NCI-H1930 (cell line): ENCODE data around the gene HNRNPL.
"Not testable (repeated sequence)": the region's sequence is repeated elsewhere in the genome, so short reads cannot be mapped to it uniquely, and the experiment has no call there.

Source experiments
- DNase-seq, 2 experiments: peaks; one replicate each; lab custom pipeline; 2025; lab: John Stamatoyannopoulos, UW

Gene HNRNPL

DNA sequence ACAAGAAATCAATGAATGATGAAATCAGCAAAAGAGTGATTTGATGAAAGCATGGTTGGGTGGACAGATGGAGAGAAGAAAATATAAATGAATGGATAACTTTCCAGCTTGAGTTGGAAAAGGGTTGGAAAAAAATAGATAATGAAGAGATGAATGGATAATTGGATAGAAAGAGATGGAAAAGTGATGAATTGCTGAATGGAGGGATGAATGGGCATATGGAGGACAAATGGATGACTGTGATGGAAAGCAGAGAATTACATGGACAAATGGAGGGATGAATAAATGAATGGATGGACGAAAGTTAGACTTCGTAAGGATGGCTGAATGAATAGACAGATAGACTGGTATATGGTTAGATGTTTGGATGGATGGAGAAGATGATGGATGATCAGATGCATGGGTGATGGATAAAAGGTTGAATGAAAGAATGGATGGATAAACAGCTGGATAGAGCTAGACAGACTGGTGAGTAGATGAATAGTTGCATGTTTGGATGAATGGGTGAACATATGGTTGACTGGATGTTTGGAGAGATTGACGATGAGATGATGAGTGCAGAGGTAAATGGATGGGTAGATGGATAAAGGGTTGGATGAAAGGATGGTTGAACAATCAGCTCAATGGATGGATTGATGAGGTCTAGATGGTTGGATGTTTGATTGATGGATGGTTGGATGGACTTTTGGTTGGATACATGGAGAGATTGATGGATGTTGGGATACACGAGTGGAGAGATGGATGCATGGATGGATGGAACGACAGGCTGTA, 49.0 kb downstream of the HNRNPL start:
- no peak for DNase-seq

DNA sequence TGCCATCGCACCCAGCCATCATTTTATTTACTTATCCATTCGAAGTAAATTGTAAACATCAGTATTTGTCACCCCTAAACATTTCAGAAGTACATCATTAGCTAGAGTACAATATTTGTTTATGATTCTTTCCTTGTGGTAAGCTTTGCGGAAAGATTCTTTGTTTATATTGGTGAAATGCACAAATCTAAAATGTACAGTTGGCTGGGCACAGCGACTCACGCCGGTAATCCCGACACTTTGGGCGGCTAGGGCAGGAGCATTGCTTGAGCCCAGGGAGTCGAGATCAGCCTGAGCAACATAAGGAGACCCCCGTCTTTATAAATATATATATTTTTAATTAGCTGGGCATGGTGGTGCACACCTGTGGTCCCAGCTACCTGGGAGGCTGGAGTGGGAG, 50.7 kb downstream of the HNRNPL start:
- no peak for DNase-seq

DNA sequence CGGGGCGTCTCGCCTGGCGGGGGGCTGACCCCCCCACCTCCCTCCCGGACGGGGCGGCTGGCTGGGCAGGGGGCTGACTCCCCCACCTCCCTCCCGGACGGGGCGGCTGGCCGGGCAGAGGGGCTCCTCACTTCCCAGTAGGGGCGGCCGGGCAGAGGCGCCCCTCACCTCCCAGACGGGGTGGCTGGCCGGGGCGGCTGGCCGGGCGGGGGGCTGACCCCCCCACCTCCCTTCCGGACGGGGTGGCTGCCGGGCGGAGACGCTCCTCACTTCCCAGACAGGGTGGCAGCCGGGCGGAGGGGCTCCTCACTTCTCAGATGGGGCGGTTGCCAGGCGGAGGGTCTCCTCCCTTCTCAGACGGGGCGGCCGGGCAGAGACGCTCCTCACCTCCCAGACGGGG, 52.0 kb downstream of the HNRNPL start:
- DNase-seq = not testable (repeated sequence)

DNA sequence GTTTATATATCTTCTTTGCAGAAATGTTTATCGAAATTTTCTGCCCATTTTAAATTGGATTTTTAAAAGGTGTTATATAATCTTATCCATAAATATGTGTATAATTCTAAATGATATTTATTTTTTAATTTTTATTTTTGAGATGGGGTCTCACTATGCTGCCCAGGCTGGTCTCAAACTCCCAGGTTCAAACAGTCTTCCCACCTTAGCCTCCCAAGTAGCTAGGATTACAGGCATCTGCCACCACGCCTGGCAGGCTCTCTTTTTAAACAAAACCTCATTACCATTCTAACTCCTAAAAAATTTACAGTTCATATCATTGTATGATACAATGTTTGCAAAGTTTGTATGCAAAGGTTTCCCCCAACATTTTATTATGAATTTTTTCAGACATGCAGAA, 53.6 kb downstream of the HNRNPL start:
- no peak for DNase-seq

DNA sequence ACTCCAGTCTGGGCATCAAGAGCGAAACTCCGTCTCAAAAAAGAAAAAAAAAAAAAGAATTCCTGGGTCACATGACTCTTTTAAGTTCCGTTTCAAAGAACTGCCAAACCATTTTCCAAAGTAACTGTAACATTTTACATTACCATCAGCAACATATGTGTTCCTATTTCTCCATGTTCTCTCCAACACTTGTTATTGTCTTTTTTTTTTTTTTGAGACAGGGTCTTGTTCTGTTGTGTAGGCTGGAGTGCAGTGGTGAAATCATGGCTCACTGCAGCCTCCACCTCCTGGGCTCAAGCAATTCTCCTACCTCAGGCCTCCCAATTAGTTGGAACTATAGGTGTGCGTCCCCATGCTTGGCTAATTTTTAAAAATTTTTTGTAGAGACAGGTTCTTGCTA, 54.2 kb downstream of the HNRNPL start:
- DNase-seq = no peak

DNA sequence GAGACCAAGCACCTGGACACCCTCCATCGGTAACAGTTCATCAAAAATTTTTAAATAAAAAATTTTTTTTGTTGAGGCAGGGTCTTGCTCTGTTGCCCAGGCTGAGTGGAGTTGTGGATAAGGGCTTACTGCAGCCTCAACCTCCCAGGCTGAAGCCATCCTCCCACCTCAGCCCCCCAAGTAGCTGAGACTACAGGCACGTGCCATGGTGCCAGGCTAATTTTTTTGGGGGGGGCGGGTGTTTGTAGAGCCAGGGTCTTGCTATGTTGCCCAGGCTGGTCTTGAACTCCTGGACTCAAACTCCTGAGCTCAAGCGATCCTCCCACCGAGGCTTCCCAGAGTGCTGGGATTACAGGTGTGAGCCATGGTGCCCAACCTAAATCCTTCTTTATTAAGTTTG, 56.1 kb downstream of the HNRNPL start:
- no peak for DNase-seq

DNA sequence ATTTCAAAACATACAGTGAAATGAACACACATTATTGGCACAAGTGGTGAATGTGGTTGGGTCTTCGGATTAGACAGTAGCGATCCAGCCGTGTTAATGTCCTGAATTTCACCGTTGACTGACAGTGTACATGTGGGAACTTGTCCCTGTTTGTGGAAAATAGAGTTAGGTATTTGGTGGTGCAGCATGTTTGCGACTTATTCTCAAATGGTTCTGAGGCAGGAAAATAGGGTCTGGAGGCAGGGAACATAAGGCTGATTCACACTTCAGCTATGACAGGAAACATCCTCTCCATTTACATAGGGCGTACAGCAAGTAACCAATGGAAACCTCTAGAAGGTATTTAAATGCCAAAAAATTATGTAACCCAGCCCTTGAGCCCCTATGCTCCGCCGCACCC, 56.6 kb downstream of the HNRNPL start:
- no peak for DNase-seq

DNA sequence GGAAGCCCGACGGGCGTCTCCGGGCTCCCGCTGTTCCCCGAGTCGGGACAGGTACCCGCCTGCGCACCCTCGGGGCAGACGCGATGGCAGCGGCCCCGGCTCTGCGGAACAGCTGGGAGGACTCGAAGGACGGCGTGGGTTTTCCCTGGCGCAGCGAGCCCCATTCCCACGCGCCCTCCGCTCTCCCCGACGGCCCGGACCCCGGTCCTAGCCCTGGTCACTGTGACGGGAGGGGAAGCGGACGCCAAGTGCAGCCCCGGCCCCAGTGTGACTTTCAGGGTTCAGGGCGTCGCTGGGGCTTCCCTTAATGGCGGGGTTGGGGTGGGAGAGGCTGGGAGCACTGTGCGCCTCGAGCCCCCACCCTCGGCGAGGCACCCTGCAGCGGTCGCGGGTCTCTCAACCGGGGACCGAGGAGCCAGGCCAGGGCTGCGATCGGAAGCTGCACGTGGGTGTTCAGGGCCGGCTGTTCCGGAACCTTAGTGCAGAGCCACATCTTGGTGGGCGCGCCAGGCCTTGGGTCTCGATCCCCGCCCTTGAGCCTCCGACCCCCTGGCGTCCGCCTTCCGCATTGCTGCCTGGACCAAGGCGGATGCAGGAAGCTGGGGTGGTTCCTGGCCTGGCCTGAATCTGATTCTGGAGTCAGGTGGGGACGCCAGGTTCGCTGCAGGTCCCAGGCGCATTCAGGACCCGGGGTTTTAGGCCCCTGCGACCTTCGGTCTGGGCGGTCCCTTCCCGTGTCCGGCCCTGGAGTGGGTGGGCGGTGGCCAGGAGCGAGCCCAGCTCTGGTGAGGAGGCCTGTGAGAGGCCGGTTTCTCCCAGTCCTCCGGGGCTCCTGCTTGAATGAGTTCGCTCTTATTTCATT, 57.3 kb downstream of the HNRNPL start:
- DNase-seq = no peak

DNA sequence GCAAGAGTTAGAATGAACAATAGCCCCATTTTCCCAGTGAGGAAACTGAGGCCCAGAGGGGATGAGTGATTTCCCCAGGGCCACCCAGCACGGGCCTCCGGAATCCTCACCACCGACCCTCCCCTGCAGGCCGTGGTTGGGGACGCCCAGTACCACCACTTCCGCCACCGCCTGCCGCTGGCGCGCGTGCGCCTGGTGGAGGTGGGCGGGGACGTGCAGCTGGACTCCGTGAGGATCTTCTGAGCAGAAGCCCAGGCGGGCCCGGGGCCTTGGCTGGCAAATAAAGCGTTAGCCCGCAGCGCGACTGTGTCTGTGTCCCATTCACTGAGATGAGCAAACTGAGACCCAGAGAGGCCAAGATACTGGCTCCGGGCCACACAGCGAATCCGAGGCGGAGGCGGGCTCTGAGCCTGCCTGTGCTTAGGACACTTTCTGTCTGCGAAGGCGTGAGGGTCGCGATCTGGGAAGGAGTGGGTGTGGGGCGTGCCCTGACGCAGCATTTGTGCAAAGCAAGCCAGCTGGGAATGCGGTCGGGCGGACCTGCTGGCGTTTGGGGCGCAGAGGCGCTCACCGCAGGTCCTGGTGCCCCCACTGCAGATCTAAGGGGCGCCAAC, 58.2 kb downstream of the HNRNPL start:
- not testable (repeated sequence) for DNase-seq

DNA sequence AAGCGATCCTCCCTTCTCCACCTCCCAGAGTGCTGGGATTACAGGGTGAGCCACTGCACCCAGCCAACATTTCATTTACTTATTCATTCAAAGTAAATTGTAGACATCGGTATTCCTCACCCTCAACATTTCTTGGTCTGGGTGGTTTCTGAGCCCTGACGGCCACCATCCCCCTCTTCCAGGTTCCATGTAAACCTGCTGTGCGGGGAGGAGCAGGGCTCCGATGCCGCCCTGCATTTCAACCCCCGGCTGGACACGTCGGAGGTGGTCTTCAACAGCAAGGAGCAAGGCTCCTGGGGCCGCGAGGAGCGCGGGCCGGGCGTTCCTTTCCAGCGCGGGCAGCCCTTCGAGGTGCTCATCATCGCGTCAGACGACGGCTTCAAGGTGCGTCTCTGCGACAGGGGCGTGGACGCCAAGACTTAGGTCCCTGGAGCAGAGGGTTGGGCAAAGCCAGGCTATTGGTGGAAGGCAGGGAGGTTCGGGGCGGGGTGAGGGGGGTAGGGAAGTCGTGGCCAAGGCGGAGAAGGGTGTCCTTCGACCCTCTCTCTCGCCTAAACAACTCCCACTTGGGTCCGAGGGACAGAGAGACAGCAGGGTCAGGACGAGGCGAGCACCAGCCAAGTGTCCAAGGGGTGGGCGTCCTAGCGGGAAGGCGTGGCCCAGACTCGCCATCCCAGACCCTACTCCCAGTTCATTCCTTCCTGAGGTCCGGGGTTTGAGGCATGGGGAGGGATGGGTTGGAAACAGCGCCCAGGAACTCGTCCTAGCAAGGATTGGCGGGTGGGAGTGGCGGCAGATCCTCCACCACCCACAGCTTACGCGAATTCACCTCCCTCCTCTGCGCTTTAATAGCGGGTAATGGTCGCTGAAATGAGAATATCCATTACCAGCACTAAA, 59.0 kb downstream of the HNRNPL start:
- DNase-seq = not testable (repeated sequence)

DNA sequence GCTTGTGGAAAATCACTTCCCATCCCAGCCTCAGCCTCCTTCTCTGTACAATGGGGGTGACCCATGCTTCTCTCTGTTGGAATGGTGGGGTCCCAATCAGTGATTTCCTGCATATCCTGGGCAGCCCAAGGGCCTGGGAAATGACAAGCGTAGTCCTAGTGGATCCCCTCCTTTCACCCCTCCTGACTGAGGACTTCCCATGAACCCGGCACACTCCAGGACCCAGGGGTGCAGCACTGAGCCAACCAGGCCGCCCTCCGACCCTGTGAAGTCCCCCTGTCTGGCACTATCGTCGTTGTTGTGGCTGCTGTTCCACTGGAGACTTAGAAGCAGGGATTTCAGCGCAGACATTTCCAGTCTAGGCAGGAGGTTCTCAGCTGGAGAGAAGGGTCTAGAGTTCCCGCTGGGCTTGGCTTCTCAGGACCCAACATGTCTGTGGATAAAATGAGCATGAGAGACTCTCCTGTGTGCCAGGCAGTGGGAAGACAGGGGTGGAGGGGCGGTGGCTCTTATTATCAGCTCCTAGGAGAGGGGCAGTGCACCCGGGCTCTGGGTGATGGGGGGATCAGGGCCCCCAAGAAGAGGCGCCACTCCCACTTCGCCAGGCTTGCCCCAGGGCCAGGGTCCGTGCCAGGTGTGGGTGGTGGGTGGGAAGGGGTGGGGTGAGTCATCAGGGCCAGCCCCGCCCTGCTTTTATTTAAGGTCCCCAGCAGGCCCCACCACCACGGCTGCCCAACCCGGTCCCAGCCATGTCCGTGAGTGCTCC, 61.1 kb downstream of the HNRNPL start, which contains the start of gene LGALS7B:
Gene LGALS7B (plus strand): TSS at position 723 of the 766 bp plus-strand sequence. CDS start 27 bp downstream, at position 750.
- DNase-seq = no peak

DNA sequence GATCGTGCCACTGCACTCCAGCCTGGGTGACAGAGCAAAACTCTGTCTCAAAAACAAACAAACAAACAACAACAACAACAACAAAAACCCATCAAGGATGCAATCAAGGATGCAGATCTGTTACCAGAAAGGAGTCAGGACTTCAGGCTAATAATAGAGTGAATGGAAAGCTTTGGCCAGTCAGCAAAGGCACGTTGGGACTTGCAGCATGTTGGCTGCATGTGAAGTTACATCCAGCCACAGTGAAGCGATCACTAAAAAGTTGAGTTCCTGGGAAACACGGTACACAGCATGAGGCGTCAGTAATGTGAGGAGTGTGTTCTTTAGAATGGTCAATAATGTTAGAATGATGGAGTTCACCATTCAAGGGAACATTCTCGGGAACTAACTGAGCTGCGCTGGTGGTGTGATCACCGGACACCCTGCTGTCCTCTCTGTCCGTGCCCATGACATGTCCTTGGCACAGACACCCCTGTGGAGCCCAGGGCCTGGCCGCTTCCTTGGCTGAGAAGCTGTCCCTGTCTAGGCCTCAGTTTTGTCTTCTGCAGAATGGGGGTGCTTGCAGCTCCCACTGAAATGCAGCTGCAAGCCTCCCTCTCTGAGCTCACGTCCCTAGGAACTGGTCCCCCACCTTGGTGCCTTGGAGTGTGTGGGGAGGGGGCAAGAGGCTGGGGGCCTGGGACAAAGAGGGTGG, 63.1 kb downstream of the HNRNPL start:
- no peak for DNase-seq
